Aorta (tissue), 5 donors: ENCODE results near the gene FIBCD1. TPM values are rescaled to one million over a fixed set of nuclear protein-coding genes. Genes with fewer than 3 reads are reported as not detected.

ENCODE experiments used
- ATAC-seq: fragments of 200-7000 bp; cut with Tn5 transposase; one replicate; pipeline ENCODE4 v1.9.1; 2022; ENCODE audit warnings: moderate library complexity; ENCODE audit not compliant: low FRiP score
- DNase-seq, 2 donors: peaks; one replicate each; pipeline ENCODE4 v3.0.0-alpha.2; 2020
- H3K27ac ChIP-seq, 2 donors: one replicate each; pipeline ENCODE4 v1.5.1; 2013; ENCODE audit warnings: low read length in 2 of 2, mild to moderate bottlenecking in 2 of 2, moderate library complexity in 2 of 2, control low read depth in 1 of 2, inconsistent platforms in 1 of 2, low read depth in 1 of 2
- H3K27me3 ChIP-seq, 2 donors: one replicate each; pipeline ENCODE4 v1.6.1; 2013; ENCODE audit warnings: control low read depth in 1 of 2, low read length in 1 of 2, mild to moderate bottlenecking in 1 of 2, moderate library complexity in 1 of 2; ENCODE audit not compliant: insufficient read depth in 2 of 2, control insufficient read depth in 1 of 2
- H3K36me3 ChIP-seq, 2 donors: one replicate each; pipeline ENCODE4 v1.6.1; 2013; ENCODE audit warnings: control low read depth in 1 of 2, low read length in 1 of 2, mild to moderate bottlenecking in 1 of 2; ENCODE audit not compliant: insufficient read depth in 2 of 2, control insufficient read depth in 1 of 2
- H3K4me1 ChIP-seq, 2 donors: one replicate each; pipeline ENCODE4 v1.6.1; 2013; ENCODE audit warnings: low read length in 2 of 2, control low read depth in 1 of 2, mild to moderate bottlenecking in 1 of 2, moderate library complexity in 1 of 2; ENCODE audit not compliant: insufficient read depth in 2 of 2, control insufficient read depth in 1 of 2
- H3K4me3 ChIP-seq, 2 donors: one replicate each; pipeline ENCODE4 v1.5.1; 2013; ENCODE audit warnings: low read length in 2 of 2, control low read depth in 1 of 2, mild to moderate bottlenecking in 1 of 2
- H3K9me3 ChIP-seq: one replicate; pipeline ENCODE4 v1.6.1; 2013; ENCODE audit warnings: mild to moderate bottlenecking, low read length; ENCODE audit not compliant: control insufficient read depth
- WGBS, 2 donors: extraction: QIAGEN DNeasy Blood & Tissue Kit; methylation state at CpG; one replicate each; pipeline ENCODE4 v1.1.7; 2013; 5-methylcytosine and 5-hydroxymethylcytosine counted together
- intact Hi-C, 2 donors: fragments of 100-400 bp; cut with DNase I; formaldehyde crosslinking; loops; one replicate each; pipeline versions ENCODE4 v1.14.2 to v1.15.0; 2022
- polyA plus RNA-seq, 2 donors: library from polyadenylated mRNA; stranded (reverse); fragments of 200-250 nt; gene quantifications; one replicate each; pipeline ENCODE4 v1.2.3, GENCODE V29; 2013
- total RNA-seq, 2 donors: library from RNA; stranded (reverse); fragmentation: NEBNext Ultra II Directional; extraction: Animal tissue kit (Norgen Biotek cat#: 25700); gene quantifications; one replicate each; pipeline ENCODE4 v1.2.1, GENCODE V29; 2021
- donor health status: healthy with polysubstance abuse.
- donor health status: Bipolar disorder and iron deficiency.
- donor health status: DM: no; HTN: no; CAD: no.
- donor health status: DM: no; HTN: no; CAD: no.
- donor health status: DM: yes; HTN: yes; CAD: no.

FIBCD1 gene
- total and polyA plus RNA-seq, 4 donors = 0.13 TPM; not detected in 3

DNA sequence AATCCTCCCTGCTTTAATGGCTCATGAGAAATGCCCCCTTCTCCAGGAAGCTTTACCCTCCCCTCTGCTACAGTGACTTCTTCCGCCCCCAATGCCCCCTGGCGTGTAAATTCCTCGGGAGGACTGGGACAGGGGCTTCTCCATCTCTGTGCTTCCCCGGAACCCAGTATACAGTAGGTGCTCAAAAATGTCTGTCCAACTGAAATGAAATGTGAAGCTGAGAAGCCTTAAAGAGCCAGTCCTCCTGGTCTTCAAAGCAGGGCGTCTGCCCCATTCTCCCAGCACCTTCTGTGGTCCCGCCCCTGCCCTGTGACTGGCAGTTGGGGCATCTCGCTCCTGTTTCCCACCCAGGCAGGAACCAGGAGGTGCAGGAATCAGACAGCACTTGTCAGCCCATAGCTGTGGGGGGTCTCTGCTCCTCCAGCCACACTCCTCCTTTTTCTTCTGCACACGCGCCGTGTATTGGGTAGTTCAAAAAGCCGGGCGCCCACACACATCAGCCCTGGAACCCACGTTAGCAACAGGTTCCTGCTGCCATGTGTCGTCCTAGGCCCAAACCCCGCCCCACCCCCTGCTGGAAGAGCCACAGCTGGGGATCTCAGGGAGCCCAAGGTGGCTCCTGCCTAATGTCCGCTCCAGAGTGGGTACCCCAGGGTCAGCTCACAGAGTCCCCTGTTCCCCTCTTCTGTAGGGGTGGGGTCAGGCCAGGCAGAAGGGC lies 16.0 kb downstream of the FIBCD1 start:
- no peaks in the 10 kb centered on the region for H3K36me3 ChIP-seq
- no peaks in the 10 kb centered on the region for H3K27me3 ChIP-seq
- intact Hi-C loops = no loop called here
- H3K27ac ChIP-seq = no peak overlapping the region
- H3K4me1 ChIP-seq = no peaks in the 10 kb centered on the region
- 77 to 87% methylated on average over 15 to 16 of the region's 16 CpGs for WGBS, 2 donors
- no peaks in the 10 kb centered on the region for H3K9me3 ChIP-seq
- DNase-seq = no peak
- H3K4me3 ChIP-seq = no peak overlapping the region
- no peak for ATAC-seq

DNA sequence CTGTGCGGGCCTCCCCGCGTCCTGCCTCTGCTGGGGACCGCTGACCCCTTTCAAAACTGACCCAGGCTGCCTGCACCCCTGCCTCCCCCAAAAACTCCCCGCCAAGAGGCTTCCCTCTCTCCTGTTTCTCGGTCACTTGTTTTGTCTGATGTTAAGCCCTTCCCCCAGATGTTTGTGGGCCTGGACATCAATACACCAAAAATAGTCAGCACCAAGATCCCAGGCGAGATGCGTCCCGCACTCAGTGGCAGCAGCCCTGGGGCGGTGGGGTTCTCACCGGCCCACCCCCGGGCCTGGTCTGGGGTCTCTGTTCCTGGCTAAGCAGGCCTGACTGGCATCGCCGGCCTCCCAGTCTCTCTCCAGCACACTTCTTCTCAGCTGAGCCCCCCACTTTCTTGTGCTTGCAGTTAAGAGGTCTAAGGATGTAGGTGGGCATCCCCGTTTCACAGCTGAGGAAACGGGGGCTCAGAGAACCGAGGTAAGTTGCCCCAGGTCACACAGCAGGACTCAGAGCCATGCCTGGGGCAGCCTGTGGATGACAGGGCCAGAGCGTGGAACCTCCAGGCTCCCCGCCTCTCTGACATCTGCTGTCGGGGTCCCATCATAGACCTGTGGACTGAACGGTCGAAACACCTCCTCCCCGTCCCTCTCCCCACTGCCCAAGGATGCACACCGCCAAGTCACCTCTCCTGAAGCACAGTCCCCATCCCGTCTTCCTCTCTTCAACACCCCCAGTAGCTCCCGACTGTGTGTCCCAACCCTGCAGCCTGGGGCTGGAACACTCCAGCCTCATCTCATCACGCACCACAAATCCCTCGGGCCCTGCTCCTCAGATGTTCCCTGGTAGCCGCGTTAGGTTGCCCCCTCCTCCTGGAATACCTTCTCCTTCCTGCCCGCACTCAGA lies 16.8 kb downstream of the FIBCD1 start:
- WGBS, 2 donors = 87 to 88% methylated on average over 31 of the region's 31 CpGs
- Histone ChIP-seq H3K9me3 (no peaks in the 10 kb centered on the region), H3K4me1 (no peaks in the 10 kb centered on the region), H3K27ac (no peak overlapping the region), H3K27me3 (no peaks in the 10 kb centered on the region), H3K36me3 (no peaks in the 10 kb centered on the region), H3K4me3 (no peak overlapping the region)
- ATAC-seq (no peak), DNase-seq (no peak)
- intact Hi-C loops = no loop called here

DNA sequence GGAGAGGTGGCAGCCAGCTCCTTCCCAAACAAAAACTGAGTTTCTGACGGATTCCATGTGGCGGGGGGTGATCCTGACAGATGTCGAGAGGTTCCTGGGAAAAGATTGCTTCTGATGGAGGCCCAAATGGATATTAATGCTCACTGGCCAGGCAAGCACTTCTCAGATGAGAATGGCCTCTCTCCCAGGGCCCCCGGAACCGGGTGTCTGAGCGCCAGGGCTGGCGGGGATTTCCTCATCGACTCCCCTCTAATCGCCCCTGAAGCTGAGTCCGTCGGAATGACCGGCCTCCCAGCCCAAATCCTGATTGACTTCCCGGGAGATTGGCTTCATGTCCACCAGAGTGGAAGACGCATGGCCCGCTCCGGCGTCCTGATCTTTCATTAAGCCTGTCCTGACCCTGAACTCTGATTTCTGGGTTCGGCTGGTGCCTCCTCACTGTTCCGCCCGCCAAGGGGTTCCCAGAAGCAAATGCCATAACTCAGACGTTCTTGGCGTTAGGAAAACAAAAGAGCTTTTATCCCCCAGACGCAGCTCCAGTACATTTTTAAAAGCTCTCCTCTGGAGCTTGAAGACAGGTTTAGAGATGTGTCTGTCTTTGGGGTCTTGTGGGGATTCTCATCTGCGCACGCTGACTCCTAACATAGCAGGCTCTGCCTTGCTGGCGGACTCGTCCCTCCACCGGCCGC lies 17.6 kb downstream of the FIBCD1 start:
- Histone ChIP-seq H3K4me1 (no peaks in the 10 kb centered on the region), H3K9me3 (no peaks in the 10 kb centered on the region), H3K27ac (no peak overlapping the region), H3K36me3 (no peaks in the 10 kb centered on the region), H3K4me3 (no peak overlapping the region), H3K27me3 (no peaks in the 10 kb centered on the region)
- DNase-seq = no peak
- no peak for ATAC-seq
- intact Hi-C loops = no loop called here
- WGBS, 2 donors = 69 to 79% methylated on average over 29 of the region's 29 CpGs

DNA sequence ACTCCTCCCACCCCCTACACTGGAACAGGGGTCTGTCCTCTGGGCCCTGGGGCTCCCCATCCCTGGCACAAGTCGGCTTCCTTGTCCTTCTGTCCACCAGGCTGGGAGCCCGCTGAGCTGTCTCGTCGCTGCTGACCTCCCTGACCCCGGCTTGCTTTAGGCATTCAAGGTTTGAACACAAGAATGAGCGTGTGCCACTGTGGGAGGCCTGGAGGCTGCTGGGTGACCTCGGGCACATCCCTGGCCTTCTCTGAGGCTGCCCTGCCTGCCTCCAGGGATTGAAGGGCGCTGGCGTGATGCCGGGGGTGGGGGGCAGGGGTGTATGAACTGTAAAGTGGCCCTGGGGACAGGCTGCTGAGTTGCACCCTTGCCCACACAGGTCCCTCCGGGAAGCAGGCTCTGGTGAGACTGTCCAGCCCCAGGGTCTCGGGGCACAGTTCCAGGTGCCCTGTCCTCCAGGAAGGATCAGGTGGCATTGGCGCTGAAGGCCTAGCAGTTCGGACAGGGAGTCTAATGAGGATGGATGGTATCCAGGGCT lies 18.2 kb downstream of the FIBCD1 start:
- Histone ChIP-seq H3K4me1 (no peaks in the 10 kb centered on the region), H3K27ac (no peak overlapping the region), H3K36me3 (no peaks in the 10 kb centered on the region), H3K4me3 (no peak overlapping the region), H3K27me3 (no peaks in the 10 kb centered on the region), H3K9me3 (no peaks in the 10 kb centered on the region)
- DNase-seq = no peak
- 84 to 87% methylated on average over 14 of the region's 14 CpGs for WGBS, 2 donors
- no peak for ATAC-seq
- intact Hi-C loops = no loop called here

DNA sequence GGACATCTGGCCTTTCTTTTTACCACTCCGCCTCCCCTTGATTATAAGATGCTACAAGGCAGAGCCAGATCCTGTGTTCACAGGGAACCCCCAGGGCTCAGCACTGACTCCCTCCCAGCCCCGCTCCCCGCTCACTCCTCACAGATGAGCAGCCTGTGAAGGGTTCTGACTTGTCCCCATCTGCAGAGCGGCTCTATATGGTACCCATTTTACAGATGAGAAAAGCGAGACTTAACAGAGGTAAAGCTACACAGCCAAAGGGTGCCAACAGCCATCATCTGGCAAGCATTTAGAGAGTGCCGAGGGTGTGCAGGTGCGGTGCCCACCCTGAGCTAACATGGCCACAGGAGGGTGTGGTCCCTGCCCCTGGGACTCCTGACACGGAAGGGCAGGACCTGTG lies 18.8 kb downstream of the FIBCD1 start:
- no peaks in the 10 kb centered on the region for H3K27me3 ChIP-seq
- 95 to 96% methylated on average over 8 of the region's 8 CpGs for WGBS, 2 donors

DNA sequence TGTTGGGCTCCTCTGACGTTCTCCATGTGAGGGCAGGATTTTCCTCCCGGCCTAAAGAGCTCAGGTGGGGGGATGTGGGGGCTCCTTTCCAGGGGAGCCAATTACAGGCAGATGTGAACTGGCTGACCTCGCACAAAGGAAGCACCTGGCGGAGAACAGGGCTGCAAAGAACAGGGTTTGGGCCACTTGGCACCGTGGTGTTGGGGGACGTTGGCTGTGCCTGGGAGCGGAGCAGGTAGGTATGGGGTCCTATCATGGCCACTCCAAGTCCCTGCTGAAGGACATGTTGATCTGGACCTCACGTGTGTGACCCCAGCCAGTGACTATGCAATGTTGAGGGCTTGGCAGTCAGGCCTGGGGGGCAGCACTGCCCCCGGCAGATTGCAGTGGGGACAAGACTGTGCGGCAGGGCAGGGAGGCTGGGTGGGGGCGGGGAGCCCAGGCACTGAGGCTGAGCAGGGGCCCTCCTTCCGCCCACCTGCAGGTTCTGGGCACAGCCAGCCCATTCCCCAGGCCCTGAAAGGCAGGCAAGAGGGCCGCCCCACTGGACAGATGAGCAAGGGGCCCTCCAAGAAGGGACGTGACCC lies 19.4 kb downstream of the FIBCD1 start:
- Histone ChIP-seq H3K4me3 (no peak overlapping the region), H3K27me3 (no peaks in the 10 kb centered on the region), H3K36me3 (no peaks in the 10 kb centered on the region), H3K4me1 (no peaks in the 10 kb centered on the region), H3K27ac (no peak overlapping the region), H3K9me3 (no peaks in the 10 kb centered on the region)
- ATAC-seq (no peak), DNase-seq (no peak)
- WGBS, 2 donors = 82 to 84% methylated on average over 14 of the region's 14 CpGs
- intact Hi-C loops = no loop called here

More for the DNA sequence above, 18.8 kb downstream of the FIBCD1 start:
- ATAC-seq (no peak), DNase-seq (no peak)
- intact Hi-C loops = no loop called here
- Histone ChIP-seq H3K4me3 (no peak overlapping the region), H3K4me1 (no peaks in the 10 kb centered on the region), H3K36me3 (no peaks in the 10 kb centered on the region), H3K27ac (no peak overlapping the region), H3K9me3 (no peaks in the 10 kb centered on the region)

DNA sequence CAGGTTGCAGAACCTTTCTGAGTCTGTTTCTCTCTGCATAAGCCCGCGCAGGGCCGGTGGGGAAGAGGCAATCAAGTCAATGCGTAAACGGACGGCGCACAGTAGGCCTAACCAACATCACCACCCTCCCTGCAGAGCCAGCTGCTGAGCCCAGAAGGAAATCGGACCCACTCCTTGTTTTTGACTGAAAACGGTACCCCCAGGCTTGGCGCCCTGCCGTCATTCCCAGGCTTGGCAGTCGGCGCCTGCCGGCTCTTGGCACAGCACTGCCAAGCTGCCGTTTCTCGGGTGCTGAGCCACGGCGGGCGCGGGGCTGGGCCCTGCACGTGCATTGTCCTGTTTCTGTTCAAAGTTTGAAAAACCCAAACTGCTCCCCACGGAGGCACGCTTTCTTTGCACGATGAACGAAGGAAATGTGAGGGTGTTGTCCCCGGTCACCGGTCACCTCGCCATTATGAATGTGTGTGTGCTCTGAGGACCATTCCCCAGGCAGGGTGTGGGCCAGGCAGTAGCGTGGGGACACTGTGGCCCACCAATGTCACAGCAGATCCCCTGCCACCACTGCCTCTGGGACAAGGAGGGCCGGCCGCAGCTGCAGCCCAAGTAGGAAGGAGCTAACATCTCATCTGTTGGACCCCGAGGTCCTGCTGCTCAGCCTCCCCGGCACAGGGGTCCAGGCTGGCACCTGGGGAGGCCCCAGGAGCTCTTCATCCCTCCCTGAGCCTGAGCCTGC lies 20.1 kb downstream of the FIBCD1 start:
- WGBS, 2 donors = 30 to 41% methylated on average over 33 of the region's 33 CpGs
- intact Hi-C loops = no loop called here
- no peak for ATAC-seq

More for the DNA sequence above, 20.1 kb downstream of the FIBCD1 start:
- H3K36me3 ChIP-seq = no peaks in the 10 kb centered on the region
- no peak overlapping the region for H3K4me3 ChIP-seq
- H3K27me3 ChIP-seq = no peaks in the 10 kb centered on the region
- no peak overlapping the region for H3K27ac ChIP-seq
- H3K9me3 ChIP-seq = no peaks in the 10 kb centered on the region
- no peak for DNase-seq
- no peaks in the 10 kb centered on the region for H3K4me1 ChIP-seq
